AG09309 (cell line): ENCODE measurements around the gene RPS27L.

Source experiments
- DNase-seq: peaks from one replicate; pipeline ENCODE4 v3.0.0-alpha.2; 2010; ENCODE audit warnings: low read depth
- H3K4me3 ChIP-seq: 2 replicates; pipeline ENCODE4 v1.5.1; 2011; ENCODE audit warnings: mild to moderate bottlenecking, low read depth, low read length, moderate library complexity; ENCODE audit not compliant: control insufficient read depth
- CTCF ChIP-seq: IDR thresholded peaks from 2 replicates; pipeline ENCODE4 v1.5.1; 2011; ENCODE audit warnings: mild to moderate bottlenecking, low read depth, low read length, inconsistent platforms; ENCODE audit not compliant: insufficient read depth, control insufficient read depth; ENCODE audit errors: missing control alignments

Gene RPS27L

GRCh38 chr15:63197626-63198025 lies 40.3 kb upstream of the RPS27L start:
- H3K4me3 ChIP-seq, result no peak overlapping the region
- no peak for TF ChIP-seq CTCF
- DNase-seq, result no peak

GRCh38 chr15:63196842-63197241 lies 39.6 kb upstream of the RPS27L start:
- TF ChIP-seq CTCF, result no peak
- DNase-seq, result no peak
- H3K4me3 ChIP-seq, result no peak overlapping the region

- no peak for TF ChIP-seq CTCF
- no peak overlapping the region for H3K4me3 ChIP-seq
- DNase-seq, result no peak
These were observed 38.3 kb upstream of the RPS27L start for GRCh38 chr15:63195569-63196015.

GRCh38 chr15:63194880-63195568 lies 37.7 kb upstream of the RPS27L start:
- no peak for TF ChIP-seq CTCF
- no peak overlapping the region for H3K4me3 ChIP-seq
- no peak for DNase-seq

- H3K4me3 ChIP-seq, result no peak overlapping the region
- no peak for TF ChIP-seq CTCF
- no peak for DNase-seq
These were observed 37.0 kb upstream of the RPS27L start for GRCh38 chr15:63194302-63194701.

- no peak overlapping the region for H3K4me3 ChIP-seq
- TF ChIP-seq CTCF, result no peak
- no peak for DNase-seq
These were observed 35.4 kb upstream of the RPS27L start for GRCh38 chr15:63192619-63193206.
